ENCODE data around the gene ADAMTS16.

The ADAMTS16 gene

GRCh38 chr5:5139336-5139776, 774 bp upstream of the ADAMTS16 start:
- Histone ChIP-seq H4K20me1 (ENCODE audit: insufficient read depth) (no peaks in the 10 kb centered on the region), H3K4me3 (IDR thresholded peaks at IDR 0.05; ENCODE audit: insufficient read depth, low read depth, low read length) (no peak overlapping the region), H3K27me3 (ENCODE audit: insufficient read depth, low read depth) (no peaks in the 10 kb centered on the region), H3K79me2 (ENCODE audit: insufficient read depth, low read depth) (no peaks in the 10 kb centered on the region), H3K4me1 (ENCODE audit: low read depth, poor library complexity, severe bottlenecking) (no peaks in the 10 kb centered on the region), H3K9ac (no peak overlapping the region), H3K36me3 (ENCODE audit: insufficient read depth) (no peaks in the 10 kb centered on the region), H3K27ac (no peak overlapping the region), H2AFZ (ENCODE audit: low read depth) (no peak overlapping the region), H3K4me2 (no peak overlapping the region)
- TF ChIP-seq CTCF (conservative IDR thresholded peaks at IDR 0.05; ENCODE audit: low read depth, low read length): no peak

- H3K9ac ChIP-seq: no peak overlapping the region
- no peaks in the 10 kb centered on the region for H3K36me3 ChIP-seq (ENCODE audit: insufficient read depth)
- no peaks in the 10 kb centered on the region for H3K79me2 ChIP-seq (ENCODE audit: insufficient read depth, low read depth)
- no peak overlapping the region for H3K4me2 ChIP-seq
- no peaks in the 10 kb centered on the region for H4K20me1 ChIP-seq (ENCODE audit: insufficient read depth)
- H3K27me3 ChIP-seq (ENCODE audit: insufficient read depth, low read depth): no peaks in the 10 kb centered on the region
- H3K27ac ChIP-seq: no peak overlapping the region
- H3K4me3 ChIP-seq (IDR thresholded peaks at IDR 0.05; ENCODE audit: insufficient read depth, low read depth, low read length): no peak overlapping the region
- no peak for TF ChIP-seq CTCF (conservative IDR thresholded peaks at IDR 0.05; ENCODE audit: low read depth, low read length)
- H3K4me1 ChIP-seq (ENCODE audit: low read depth, poor library complexity, severe bottlenecking): no peaks in the 10 kb centered on the region
- no peak overlapping the region for H2AFZ ChIP-seq (ENCODE audit: low read depth)
These were observed 579 bp downstream of the ADAMTS16 start for GRCh38 chr5:5140479-5141338.

GRCh38 chr5:5141339-5141599, 1.1 kb downstream of the ADAMTS16 start:
- Histone ChIP-seq H3K27me3 (ENCODE audit: insufficient read depth, low read depth) (no peaks in the 10 kb centered on the region), H4K20me1 (ENCODE audit: insufficient read depth) (no peaks in the 10 kb centered on the region), H3K4me1 (ENCODE audit: low read depth, poor library complexity, severe bottlenecking) (no peaks in the 10 kb centered on the region), H3K9ac (no peak overlapping the region), H3K27ac (no peak overlapping the region), H3K4me3 (IDR thresholded peaks at IDR 0.05; ENCODE audit: insufficient read depth, low read depth, low read length) (no peak overlapping the region), H3K4me2 (no peak overlapping the region), H3K79me2 (ENCODE audit: insufficient read depth, low read depth) (no peaks in the 10 kb centered on the region), H3K36me3 (ENCODE audit: insufficient read depth) (no peaks in the 10 kb centered on the region), H2AFZ (ENCODE audit: low read depth) (no peak overlapping the region)
- no peak for TF ChIP-seq CTCF (conservative IDR thresholded peaks at IDR 0.05; ENCODE audit: low read depth, low read length)

GRCh38 chr5:5141625-5142525, 1.7 kb downstream of the ADAMTS16 start:
- Histone ChIP-seq H4K20me1 (ENCODE audit: insufficient read depth) (no peaks in the 10 kb centered on the region), H3K27me3 (ENCODE audit: insufficient read depth, low read depth) (no peaks in the 10 kb centered on the region), H3K9ac (no peak overlapping the region), H3K27ac (no peak overlapping the region), H3K4me3 (IDR thresholded peaks at IDR 0.05; ENCODE audit: insufficient read depth, low read depth, low read length) (no peak overlapping the region), H2AFZ (ENCODE audit: low read depth) (no peak overlapping the region), H3K36me3 (ENCODE audit: insufficient read depth) (no peaks in the 10 kb centered on the region), H3K4me1 (ENCODE audit: low read depth, poor library complexity, severe bottlenecking) (no peaks in the 10 kb centered on the region), H3K79me2 (ENCODE audit: insufficient read depth, low read depth) (no peaks in the 10 kb centered on the region), H3K4me2 (no peak overlapping the region)
- peak; percentile 94 for TF ChIP-seq CTCF (conservative IDR thresholded peaks at IDR 0.05; ENCODE audit: low read depth, low read length)

All from KMS-11 (cell line).